ENCODE data around the gene NADSYN1.

The NADSYN1 gene

DNA sequence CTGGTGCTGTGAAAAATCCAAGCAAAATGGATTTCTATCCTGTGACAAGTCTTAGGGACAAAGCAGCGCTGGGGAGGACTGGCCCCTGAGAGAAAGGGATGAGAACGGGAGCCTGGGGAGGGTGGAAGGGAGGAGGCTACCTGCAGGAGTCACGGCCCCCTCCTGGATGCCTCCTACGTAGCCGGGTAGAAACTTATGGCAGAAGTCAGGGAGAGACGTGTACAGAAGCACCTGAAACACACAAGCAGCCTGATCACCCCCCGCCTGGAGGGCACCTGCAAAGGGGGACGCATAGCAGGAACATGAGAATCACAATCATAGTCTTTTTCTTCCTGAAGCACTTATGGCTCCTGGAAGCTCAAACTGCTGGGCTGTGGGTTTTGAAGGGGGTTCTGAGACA lies 10.9 kb upstream of the NADSYN1 start:
- TF ChIP-seq, protein P1, sequence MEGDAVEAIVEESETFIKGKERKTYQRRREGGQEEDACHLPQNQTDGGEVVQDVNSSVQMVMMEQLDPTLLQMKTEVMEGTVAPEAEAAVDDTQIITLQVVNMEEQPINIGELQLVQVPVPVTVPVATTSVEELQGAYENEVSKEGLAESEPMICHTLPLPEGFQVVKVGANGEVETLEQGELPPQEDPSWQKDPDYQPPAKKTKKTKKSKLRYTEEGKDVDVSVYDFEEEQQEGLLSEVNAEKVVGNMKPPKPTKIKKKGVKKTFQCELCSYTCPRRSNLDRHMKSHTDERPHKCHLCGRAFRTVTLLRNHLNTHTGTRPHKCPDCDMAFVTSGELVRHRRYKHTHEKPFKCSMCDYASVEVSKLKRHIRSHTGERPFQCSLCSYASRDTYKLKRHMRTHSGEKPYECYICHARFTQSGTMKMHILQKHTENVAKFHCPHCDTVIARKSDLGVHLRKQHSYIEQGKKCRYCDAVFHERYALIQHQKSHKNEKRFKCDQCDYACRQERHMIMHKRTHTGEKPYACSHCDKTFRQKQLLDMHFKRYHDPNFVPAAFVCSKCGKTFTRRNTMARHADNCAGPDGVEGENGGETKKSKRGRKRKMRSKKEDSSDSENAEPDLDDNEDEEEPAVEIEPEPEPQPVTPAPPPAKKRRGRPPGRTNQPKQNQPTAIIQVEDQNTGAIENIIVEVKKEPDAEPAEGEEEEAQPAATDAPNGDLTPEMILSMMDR (IDR thresholded peaks at IDR 0.05; ENCODE audit: insufficient read depth, low read length, missing control alignments), result no peak
- CTCF ChIA-PET, result no interaction called here
- no peak for DNase-seq (ENCODE audit: low read depth, low spot score)
- H3K4me3 ChIP-seq (ENCODE audit: low read depth, low read length), result no peak overlapping the region
- POLR2A ChIA-PET, result no interaction called here

DNA sequence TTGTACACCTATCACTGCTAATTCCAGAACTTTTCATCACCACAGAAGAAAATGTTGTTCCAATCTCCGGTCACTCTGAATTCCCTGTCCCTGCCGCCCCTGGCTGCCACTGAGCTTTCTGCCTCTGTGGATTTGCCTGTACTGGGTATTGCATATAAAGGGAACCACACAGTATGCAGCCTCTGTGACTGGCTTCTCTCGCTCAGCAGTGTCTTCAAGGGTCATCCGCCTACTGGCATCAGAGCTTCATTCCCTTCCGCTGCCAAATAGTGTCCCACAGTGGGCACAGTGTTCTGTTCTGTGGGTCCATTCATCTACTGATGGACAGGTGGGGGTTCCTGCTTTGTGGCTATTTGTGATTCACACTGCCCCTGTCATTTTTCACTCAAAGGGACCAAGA lies 10.1 kb upstream of the NADSYN1 start:
- TF ChIP-seq, protein P1 (IDR thresholded peaks at IDR 0.05; ENCODE audit: insufficient read depth, low read length, missing control alignments), result no peak
- H3K4me3 ChIP-seq (ENCODE audit: low read depth, low read length), result no peak overlapping the region
- ChIA-PET CTCF (no interaction called here), POLR2A (no interaction called here)
- DNase-seq (ENCODE audit: low read depth, low spot score), result no peak

DNA sequence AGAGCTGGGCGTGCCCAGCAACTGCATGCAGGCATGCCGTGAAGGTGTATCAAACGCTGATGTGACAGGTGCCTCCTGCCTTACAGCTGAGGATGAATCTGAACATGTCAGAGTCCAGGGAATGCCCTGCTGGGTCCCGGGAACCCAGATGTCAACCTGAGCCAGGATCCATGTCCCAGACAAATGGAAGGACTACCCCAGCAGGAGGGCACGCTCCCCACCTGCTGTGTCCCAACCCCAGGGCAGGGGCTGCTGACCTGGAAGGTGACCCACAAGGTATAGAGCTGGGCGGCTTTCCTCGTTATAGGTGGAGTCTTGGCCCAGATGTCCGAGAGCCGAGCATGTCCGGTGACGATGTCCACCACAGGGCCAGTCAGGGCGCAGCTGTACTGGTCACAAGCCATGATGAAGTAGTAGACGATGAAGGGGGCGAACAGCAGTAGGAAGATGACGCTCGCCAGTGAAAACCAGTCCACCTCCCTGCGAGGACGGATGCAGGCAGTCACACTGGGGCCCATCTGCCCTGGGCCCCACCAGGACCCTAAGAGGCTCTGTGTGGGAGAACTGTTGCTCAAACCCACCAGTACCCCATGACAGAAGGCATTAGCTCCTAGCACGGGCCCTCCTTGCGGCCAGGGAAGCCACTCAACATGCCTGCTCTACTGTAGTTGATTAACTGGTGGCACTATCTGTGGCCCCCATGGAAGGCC lies 9.1 kb upstream of the NADSYN1 start:
- DNase-seq (ENCODE audit: low read depth, low spot score), result no peak
- ChIA-PET CTCF (no interaction called here), POLR2A (no interaction called here)
- TF ChIP-seq, protein P1 (IDR thresholded peaks at IDR 0.05; ENCODE audit: insufficient read depth, low read length, missing control alignments), result no peak
- no peak overlapping the region for H3K4me3 ChIP-seq (ENCODE audit: low read depth, low read length)

DNA sequence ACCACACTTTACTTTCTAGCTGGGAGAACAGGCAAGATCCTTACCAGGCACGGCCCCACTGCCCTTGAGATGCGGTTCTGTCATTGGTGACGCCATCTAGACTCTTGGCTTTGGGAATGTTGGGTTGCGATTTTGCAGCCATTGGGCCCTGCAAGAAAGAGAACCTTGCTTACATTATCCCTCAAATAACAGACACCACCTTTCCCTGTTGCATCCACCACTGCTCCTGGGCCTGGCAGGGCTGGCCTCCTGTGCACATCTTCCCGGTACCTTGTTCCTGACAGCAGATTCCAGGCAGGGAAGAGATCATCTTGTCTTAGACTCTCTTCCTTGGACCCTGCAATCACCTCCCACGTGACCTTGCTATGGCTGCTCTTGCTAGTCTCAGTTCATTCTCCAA lies 8.2 kb upstream of the NADSYN1 start:
- ChIA-PET CTCF (no interaction called here), POLR2A (no interaction called here)
- H3K4me3 ChIP-seq (ENCODE audit: low read depth, low read length), result no peak overlapping the region
- TF ChIP-seq, protein P1 (IDR thresholded peaks at IDR 0.05; ENCODE audit: insufficient read depth, low read length, missing control alignments), result no peak
- DNase-seq (ENCODE audit: low read depth, low spot score), result no peak

DNA sequence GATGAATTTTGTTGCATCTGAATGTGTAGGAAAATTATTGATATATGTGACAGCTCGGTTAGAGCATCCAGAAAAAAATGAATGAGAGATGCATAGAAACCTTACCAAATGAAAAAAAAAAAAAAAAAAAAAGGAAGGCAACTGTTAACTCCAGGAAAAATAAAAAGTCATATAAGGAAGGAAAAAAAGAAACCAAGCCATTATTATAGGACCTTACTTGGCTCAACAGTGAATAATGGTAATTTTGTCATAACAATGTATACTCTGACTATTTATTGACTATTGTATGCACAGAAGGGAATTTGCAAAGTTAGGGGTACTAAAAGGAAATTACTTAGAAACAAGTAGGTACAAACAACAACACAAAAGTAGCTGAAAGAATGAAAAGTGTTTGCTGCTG lies 6.9 kb upstream of the NADSYN1 start:
- ChIA-PET CTCF (no interaction called here), POLR2A (no interaction called here)
- TF ChIP-seq, protein P1 (IDR thresholded peaks at IDR 0.05; ENCODE audit: insufficient read depth, low read length, missing control alignments), result no peak
- H3K4me3 ChIP-seq (ENCODE audit: low read depth, low read length), result no peak overlapping the region
- DNase-seq (ENCODE audit: low read depth, low spot score), result no peak

DNA sequence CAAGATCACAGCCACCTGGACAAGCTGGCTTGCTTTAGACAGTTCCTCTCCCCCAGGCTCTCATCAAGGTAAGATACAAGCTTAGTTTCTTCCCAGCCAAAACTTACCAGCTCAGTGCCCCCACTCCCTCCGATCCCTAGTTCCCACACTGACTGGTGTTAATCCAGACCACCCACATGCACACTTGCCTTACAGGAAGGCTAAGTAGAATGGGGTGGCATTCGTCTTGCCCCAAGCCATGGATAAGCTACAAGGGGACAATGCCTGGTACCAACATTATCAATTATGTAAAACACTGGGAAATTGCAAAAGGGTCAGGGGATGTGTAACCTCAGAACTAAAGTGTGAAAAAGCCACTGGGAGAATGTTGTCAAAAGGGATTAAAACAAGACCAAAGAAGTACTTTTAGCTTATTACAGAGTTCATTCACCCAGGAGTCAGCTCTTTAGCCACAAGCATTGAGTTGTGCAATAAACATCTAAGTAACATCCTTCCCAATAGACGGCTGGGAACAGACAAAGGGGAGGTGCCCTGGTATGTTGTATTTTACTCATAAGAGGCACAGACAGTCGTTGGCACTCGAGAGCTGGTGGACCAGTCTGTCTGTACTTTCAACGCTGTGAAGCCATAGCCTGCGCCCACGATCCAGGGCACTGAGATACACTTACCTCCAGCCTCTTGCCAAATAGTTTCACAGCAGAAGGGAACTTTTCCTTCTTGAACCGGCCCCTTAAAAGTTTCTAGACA lies 5.9 kb upstream of the NADSYN1 start:
- H3K4me3 ChIP-seq (ENCODE audit: low read depth, low read length), result peak overlapping the region; percentile 97
- ChIA-PET POLR2A (interaction anchor here (0.6 kb wide), 1 partner anchor 1123 kb away, joined by 3 read pairs; no protein-coding TSS in a partner anchor), CTCF (interaction anchor here (0.5 to 1.6 kb wide), 3 partner anchors 21 to 979 kb away, joined by 3 to 5 read pairs (median 3); no protein-coding TSS in a partner anchor)
- no peak for DNase-seq (ENCODE audit: low read depth, low spot score)
- TF ChIP-seq, protein P1 (IDR thresholded peaks at IDR 0.05; ENCODE audit: insufficient read depth, low read length, missing control alignments), result no peak
